IPS-11a (cell line): ENCODE data around the gene WDR86.

ENCODE experiments used
- H3K4me3 ChIP-seq: one replicate; pipeline ENCODE4 v1.5.1; 2013; ENCODE audit warnings: low read depth, low read length, control low read depth

WDR86 gene

DNA sequence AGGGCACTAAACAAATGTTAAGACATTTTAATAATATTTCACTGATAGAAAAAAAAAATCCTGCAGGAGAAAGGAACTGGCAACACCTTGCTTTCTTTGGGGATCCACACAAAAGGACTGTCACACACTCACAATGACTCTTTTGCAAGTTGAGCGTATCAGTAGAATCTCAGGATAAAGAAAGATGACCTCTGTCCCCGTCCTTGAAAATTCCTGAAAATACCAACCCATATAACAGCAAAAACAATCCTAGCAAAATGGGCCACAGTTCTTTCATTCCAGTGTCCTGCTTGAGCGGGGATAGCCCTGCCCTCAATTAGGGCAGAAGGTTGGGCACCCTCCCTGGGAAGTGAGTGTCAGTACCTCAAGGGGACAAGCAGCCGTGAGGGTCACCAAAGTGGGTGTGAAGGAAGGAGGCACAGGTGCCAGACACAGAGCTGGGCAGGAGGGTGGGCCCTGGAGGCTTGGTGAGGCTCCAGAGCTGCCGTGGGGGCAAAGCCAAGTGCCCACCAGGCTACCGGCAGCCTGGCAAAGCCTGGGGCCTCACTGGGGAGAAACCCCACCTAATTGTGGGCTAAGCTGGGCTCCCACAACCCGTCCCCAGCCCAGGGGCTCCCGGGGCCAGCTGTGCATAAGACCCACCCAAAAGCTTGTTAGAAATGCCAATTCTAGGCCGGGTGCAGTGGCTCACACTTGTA, 2.8 kb downstream of the WDR86 start:
- H3K4me3 ChIP-seq = no peak overlapping the region

DNA sequence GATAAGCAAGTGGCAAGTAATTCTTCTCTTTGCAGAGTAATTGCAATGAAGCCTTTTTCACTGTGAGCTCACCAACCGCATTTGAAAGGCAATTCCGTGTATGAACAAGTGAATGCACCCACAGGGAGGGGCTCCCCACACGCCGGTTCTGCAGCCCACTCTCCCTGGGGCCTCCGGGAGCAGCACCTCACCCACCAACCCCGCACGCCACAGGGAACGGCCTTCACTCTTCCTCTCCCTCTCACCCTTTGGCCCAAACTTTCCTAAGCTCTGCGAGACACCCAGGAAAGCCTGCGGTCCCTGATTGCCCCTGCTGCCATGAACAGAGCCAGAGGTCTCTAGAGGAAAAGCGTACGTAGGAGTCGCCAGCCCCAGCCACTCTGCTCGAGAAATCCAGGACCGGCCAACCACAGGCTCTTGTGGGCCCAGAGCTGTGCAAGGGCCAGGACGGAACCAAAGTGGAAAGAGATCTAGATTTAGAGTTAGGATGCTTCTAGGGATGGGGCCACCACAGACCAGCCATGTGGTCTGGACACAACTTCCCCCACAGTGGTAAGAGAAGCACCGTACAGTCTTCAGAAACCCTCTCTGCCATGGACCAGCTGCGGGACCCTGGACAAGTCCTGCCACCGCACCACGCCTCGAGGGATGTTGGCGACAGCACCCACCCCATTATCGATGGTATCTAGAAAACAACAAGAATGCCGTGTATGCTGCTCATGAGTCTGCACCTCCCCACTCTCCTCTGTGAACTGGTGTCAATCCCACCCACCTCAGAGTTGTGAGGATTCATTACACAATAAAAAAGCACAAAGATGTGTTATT, 3.6 kb downstream of the WDR86 start:
- H3K4me3 ChIP-seq = no peak overlapping the region

DNA sequence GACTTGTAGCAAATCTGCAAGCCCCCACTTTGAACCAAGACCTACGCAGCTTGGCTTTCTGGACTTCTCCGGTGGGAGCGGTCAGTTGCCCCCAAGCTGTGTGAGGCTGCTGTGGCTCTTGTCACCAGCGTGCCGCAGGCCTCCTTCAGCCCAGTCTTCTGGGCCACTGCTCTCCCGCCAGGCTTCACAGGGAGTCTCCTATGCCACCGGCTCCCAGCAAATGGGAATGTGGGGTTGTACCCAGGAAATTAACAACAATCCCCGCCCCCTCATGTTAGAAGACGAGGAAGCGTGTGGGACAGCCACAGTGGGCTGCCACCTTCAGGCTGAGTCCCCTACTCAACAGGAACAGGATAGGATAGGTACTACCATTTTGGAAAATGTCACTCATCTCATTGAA, 4.2 kb downstream of the WDR86 start:
- no peak overlapping the region for H3K4me3 ChIP-seq

- no peak overlapping the region for H3K4me3 ChIP-seq
Observed at GRCh38 chr7:151405056-151405455, 4.8 kb downstream of the WDR86 start.

DNA sequence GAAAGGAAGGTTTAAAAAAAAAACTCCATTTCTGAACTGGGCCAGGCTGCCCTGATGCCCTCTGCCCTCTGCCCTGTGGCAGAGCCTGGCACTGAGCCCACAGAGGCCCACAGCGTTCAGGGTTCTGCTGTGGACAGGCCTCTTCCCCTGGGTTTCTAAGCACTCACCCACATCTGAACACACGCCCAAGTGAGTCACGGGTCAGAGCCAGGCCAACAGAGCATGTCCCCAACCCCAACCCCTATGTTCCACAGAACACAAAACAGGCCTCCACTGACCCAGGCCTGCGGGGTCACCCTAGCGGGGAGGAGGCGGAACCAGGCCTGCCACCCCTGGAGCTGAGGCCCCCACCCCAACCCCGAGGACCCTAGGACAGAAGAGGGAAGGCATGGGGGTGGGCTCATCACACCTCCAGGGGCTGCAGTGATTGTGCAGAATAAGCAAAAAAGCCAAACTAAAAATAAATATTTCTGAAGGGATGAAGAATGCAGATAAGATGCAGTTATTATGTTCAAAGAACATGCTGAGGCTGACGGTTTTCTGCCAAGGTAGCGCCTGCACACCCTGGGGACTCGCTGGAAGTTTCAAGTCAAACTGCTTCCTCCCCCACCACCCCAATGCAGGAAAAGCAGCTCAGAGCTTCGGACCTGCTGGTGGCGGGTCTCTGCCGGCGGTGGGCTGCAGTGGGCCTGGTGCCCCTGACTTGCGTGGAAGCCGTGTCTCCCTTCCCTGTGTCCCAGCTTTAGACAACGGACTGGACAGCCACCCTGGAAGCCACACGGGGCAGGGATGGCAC, 5.4 kb downstream of the WDR86 start:
- H3K4me3 ChIP-seq = no peak overlapping the region

GRCh38 chr7:151403764-151404163, 6.1 kb downstream of the WDR86 start:
- H3K4me3 ChIP-seq = no peak overlapping the region

- no peak overlapping the region for H3K4me3 ChIP-seq
Observed at GRCh38 chr7:151402029-151402835, 7.6 kb downstream of the WDR86 start.

DNA sequence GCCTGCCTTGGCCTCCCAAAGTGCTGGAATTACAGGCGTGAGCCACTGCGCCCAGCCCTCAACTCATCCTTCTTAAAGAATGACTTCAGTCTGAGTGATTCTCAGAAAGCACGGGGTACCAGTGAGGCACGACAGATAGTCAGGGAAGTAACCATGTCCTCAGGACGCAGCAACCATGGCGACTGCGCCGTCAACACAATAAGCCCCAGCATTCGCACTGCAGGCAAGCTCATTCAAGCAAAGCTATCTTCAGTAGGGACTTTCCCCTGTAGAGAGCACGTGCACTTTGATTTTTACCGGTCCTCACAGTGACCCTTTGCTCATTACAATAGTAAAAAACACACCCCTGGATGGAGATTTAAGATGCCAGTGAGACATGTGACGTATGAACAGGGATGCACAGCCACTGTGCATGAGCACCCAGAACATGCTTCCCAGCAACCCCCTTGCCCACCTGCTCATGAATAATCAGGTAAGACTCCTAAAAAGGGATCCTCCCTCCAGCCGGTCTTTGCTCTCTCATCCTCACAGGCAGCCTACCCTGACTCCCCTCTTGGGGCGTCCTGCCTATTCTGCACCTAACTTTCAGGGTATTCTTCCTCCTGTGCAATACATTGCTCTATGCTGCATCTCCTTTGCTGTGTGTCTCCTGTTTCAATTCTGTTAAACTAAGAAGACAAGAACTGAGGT, 9.1 kb downstream of the WDR86 start:
- no peak overlapping the region for H3K4me3 ChIP-seq

DNA sequence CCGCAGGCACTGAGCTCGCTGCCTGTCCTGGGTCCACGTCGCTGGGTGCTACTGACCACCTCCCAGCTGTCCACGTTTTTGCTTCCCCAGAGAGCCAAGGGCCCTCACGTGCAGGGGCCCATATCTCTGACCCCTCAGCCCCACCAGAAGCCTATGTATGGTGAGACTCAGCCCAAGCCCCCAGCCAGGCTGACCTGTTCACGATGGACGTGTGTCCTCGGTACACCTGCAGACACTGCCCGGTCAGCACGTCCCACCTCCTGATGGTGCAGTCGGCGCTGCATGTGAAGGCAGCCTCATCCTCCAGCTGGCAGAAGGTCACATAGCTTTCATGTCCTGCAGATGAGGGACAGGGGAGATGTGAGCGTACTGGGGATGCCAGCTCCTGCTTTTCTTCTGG, 9.9 kb downstream of the WDR86 start:
- no peak overlapping the region for H3K4me3 ChIP-seq

- H3K4me3 ChIP-seq = no peak overlapping the region
Observed at GRCh38 chr7:151399305-151399601, 10.6 kb downstream of the WDR86 start.

GRCh38 chr7:151398446-151399304, 11.2 kb downstream of the WDR86 start:
- no peak overlapping the region for H3K4me3 ChIP-seq

DNA sequence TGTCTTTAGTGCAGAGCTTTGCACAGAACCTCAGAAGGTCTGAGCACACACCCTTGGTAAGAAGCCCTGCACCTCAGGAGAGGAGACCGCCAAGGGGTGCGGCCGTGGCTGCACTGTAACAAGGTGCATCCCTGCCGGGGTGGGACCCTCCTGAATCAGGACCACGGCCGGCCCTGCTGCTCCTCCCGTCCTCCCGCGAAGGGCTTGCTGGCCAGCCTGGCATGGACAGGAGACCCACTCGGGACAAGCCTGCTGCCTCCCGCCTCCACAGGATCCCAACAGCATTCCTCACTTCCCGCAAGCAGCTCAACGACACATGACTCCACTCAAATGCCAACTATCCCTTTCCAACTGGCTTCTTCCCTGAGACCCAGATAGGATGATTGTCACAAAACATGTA, 12.8 kb downstream of the WDR86 start:
- H3K4me3 ChIP-seq = no peak overlapping the region

DNA sequence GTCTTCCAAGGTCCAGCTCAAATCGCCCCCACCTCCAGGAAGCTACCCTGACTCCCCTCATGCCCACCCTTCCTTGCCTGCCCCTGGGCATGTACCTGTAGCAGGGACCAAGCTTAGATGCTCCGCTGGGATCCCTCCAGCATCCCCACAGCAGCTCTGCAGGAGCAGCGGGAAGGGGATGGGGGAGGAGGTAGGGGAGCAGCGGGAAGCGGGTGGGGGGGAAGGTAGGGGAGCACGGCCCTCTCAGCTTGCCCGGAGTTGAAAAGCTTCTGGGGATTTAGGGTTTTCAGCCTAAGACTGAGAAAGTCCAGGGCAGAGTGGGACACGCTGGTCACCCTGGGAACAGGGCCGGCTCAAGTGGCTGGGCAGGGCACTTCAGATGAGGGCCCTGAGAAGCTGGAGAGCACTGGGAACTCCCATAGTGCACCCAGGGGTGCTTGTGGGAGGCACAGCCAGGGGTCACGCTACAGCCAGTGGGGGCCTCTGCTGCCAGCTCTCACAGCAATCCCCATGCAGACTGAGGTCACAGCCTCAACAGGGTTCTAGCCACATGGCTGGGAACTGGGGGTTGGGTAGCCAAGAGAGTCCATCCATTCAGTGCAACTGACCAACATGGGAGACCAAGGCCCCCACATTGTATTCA, 13.4 kb downstream of the WDR86 start:
- H3K4me3 ChIP-seq = no peak overlapping the region

DNA sequence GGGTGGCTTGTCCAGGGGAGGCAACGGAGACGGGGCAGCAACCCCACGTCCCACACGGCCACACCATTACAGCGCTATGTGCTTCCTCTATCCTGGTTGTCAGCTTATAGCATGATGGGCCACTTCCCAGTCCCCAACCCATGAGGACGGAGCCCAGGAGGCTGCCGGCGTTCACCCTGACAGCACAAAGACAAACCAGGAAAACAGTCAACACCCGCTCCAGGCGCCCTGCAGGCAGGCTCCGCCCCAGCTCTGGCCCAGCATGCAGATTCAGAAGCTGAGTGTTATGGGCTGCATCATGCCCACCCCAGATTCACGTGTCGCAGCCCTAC, 14.8 kb downstream of the WDR86 start:
- no peak overlapping the region for H3K4me3 ChIP-seq

DNA sequence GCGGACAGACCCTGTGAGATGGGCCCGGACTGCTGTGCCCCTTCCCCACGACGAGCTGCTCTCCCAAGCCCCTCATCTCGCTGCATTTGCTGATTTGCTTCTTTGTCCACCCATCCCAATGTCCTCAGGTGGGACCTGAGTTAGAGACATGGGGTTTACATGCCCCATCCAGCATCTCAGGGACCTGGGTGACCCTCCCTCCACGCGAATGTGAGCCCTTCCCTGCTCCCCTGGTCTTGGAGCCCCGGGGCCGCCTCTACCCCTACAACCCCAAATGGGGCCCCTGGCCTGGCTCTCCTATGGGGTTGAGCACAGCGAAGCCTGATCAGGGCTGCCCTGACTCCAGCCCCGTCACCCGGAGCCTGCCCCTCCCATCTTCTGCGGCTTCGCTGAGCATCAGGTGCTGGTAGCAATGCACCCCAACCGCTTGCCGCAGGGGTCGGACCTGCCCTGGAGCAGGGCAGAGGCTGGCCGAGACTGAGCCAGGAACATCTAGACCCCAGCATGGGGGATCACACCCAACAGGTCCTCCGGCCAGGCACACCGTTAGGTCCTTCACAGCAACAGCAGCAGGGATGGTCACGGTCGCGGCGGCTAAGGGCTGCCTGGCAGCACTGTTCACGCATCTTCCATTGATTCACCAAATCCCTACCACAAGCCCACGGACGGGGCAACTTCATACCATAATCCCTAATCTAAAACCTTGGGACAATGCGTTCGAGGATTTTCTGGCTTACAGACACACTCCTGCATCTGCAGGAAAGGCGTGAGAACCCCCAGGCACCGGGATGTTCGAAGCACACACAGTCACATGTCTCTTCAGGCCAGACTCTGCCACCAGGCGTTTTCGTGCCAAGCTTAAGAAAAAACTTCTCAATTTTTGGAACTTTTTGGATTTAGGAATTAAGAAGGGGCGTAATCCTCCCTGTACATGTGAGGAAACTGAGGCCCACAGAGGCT, 15.5 kb downstream of the WDR86 start:
- no peak overlapping the region for H3K4me3 ChIP-seq

DNA sequence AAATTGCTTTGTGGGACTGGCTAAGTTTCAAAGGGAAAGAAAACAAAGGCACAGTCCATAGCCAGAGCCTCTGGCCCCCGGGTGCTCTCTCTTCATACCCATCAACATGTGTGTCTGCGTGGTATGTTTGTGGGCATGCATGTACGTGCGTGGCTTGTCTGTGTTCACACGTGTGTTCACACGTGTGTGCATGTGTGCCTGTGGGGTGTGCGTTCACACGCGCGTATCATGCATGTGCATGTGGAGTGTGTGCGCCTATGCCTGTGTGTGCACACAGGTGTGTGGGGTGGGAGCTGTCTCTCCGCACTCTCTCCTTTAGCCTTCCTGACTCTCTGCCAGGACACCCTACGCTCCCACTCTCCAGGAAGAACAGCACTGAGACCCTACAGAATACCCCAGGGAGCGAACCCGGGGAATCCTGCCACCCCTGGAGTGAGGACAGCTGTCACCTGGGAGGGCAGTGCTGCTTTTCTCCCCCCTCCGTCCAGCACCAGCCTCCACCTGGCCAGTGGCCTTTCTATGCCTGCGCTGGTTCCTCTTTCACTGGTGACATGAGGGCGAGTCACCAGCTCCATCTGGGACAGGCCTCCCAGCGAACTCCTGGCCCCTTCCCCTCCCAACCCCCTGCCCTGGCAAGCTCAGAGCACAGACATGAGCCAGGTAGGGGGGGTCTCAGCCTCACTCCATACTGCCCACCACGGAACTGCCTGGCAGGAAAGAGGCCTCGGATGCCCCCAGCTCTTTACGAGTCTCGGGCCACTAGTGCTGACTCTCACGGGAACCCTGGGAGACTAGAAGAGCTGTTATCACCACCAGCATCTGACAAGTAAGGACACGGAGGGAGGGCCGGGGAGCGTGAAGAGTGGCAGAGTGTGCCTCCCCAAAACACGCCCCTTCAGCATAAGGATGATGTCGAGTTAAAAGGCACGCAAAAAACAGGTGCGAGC, 16.5 kb downstream of the WDR86 start:
- H3K4me3 ChIP-seq = no peak overlapping the region

- no peak overlapping the region for H3K4me3 ChIP-seq
Observed at GRCh38 chr7:151392426-151392825, 17.4 kb downstream of the WDR86 start.
